SIG-M5 treated with dmso at 0.1 percent for 504 hours (cell line): ENCODE results near the gene IL10.

Experiments used
- DNase-seq: peaks from one replicate; lab custom pipeline; 2025; ENCODE audit not compliant: unreplicated experiment; lab: John Stamatoyannopoulos, UW

Gene IL10

DNA sequence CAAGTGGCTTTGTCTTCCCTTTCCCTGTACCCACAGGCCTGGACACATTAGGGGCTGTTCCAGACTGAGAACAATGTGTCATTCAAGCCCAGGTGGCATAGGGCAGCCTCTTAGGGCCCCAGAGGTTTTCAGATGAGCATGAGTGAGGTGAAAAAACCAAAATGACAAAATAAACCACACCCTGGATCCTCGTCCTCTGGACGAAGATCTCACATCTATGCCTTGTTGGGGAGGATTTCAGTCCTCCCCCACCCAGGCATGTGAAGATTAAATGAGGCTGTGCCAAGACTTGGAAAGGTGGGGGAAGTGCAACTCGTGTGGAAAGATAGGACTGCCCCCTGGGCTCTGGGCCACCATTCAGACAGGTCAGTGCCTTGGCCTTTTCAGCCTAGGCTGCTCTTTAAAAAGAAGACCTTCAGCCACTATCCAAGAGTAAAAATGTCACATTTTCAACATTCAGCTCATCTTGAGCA, 34.5 kb downstream of the IL10 start:
- DNase-seq, result no peak

DNA sequence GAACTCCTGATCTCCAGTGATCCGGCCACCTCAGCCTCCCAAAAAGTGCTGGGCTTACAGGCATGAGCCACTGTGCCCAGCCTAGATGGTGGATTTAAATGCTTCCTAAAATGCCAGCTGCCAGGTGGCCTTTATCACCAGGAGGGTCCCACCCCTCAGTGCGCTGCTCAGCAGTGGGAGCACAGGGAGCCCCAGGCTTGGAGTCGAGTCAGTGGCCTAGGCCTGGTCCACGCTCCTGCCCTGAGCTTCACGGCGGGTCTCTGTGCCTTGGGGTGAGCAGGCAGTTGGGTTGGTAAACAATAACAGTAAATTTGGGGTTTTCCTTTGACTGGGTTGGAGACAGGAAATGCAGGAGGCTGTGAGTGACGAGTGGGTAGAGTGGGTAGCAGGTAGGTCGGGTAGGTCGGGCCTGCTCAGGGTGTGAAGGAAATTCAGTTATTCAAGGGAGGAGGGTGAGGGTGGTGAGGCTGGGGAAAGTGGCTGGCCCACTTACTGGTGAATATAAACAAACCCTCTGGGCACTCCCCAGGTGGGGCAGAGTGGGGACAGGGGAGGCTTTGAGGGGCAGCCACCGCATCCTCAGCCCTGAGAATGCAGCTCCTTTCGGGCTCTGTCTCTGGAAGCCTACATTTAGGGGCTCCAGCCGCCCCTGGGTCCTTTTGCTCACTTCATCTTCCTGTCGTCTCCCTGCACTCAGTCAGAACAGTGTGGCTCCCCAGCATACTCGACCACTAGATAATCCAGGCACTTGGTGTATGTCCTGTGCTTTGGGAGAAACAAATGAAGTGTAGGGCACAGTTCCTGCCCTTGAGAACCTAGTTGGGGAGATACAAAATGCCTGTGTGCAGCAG, 35.2 kb downstream of the IL10 start:
- DNase-seq, result no peak

DNA sequence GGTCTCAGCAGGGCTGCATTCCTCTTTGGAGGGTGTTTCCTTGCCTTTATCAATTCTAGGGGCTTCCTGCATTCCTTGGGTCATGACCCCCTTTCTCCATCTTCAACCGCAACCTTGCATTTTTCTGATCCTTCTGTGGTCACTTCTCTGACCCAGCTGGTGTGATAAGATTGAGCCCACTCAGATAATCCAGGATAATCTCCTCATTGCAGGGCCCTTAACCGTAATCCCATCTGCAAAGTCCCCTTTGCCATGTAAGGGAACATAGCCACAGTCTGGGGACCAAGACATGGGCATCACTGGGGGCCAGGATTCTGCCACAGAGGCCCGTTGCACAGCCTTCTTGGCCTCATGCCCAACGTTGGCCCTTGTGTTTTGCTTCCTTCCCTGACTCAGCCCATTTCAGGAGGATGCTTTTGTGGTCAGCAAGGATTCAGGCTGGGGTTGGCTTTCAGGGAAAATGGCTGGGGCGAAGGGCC, 36.7 kb downstream of the IL10 start:
- no peak for DNase-seq

- DNase-seq, result peak; percentile 67
Measured at GRCh38 chr1:206734499-206735142, 37.7 kb downstream of the IL10 start.

GRCh38 chr1:206732992-206733391, 39.3 kb downstream of the IL10 start:
- DNase-seq, result no peak

DNA sequence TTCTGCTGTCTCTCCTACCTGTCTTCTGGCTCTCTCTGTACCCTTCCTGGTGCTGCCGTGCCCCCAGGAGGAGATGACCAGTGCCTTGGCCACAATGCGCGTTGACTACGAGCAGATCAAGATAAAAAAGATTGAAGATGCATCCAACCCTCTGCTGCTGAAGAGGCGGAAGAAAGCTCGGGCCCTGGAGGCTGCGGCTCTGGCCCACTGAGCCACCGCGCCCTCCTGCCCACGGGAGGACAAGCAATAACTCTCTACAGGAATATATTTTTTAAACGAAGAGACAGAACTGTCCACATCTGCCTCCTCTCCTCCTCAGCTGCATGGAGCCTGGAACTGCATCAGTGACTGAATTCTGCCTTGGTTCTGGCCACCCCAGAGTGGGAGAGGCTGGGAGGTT, 39.8 kb downstream of the IL10 start:
- DNase-seq, result no peak

GRCh38 chr1:206729507-206729906, 42.8 kb downstream of the IL10 start:
- DNase-seq, result no peak

DNA sequence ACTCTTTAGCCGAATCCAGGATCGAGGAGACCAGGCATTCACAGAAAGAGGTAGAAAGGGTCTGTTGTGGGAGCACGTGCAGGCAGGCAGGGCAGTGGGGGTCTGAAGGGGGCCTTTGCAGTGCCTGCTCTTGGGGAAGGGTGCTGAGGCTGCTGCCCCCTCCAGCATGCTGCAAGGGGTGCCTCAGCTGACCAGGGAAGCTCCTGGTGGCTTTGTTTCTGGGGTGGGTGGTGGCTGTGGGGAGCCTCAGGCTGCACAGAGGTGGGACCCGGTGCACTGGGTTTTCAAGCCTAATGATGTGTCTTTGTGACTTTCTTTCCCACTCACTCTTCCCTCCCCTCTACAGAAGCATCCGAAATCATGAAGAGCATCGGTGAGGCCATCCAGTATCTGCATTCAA, 43.2 kb downstream of the IL10 start:
- DNase-seq, result no peak

DNA sequence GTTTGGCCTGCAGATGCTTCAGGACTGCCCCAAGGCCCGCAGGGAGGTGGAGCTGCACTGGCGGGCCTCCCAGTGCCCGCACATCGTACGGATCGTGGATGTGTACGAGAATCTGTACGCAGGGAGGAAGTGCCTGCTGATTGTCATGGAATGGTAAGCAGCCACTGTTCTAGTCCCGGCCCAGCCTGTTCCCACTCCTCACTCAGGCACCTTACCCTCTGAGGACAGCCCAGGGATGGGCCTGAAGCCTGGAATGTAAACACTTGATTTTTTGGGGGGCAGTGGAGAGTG, 43.7 kb downstream of the IL10 start:
- no peak for DNase-seq

- DNase-seq, result no peak
Measured at GRCh38 chr1:206727981-206728696, 44.2 kb downstream of the IL10 start.

- peak; percentile 80 for DNase-seq
Measured at GRCh38 chr1:206725109-206725963, 47.0 kb downstream of the IL10 start.

- DNase-seq, result peak; percentile 64
Measured at GRCh38 chr1:206723805-206724472, 48.4 kb downstream of the IL10 start.

DNA sequence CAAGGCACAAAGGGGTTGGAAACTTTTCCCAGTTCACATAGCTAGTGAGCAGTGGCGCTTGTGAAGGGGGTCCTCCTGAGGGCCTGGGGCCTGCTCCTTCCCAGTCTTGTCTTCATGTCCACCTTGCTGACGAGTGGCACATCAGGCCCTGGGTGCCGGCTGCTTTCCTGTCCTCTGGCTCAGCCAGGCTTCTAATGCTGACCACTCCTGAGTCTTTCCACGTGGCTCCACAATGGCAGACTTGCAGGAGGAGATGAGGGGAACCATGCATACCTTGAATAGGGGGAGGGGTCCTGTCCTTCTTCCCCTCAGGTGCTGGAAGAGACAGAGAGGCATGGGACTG, 48.9 kb downstream of the IL10 start:
- DNase-seq, result no peak

- no peak for DNase-seq
Measured at GRCh38 chr1:206722751-206723461, 49.4 kb downstream of the IL10 start.

- no peak for DNase-seq
Measured at GRCh38 chr1:206721454-206721853, 50.8 kb downstream of the IL10 start.

GRCh38 chr1:206719169-206719839, 53.0 kb downstream of the IL10 start:
- DNase-seq, result no peak

DNA sequence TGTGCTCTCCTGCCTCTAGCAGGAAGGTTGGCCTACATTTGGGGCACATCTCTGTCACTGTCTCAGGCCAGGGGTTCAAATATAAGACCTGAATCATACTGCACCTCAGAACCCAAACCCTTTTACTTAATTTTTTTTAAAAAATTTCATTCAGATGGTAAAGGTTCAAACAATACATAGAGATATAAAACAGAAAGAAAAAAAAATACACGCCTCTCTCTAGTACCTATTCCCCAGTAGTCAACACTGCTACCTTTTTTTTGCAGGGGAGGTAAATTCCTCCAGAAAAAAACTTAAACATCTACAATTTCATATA, 54.7 kb downstream of the IL10 start:
- no peak for DNase-seq
